HCT116 (cell line): ENCODE results near the gene GPHA2. TPM values are rescaled to one million over a fixed set of nuclear protein-coding genes. Genes with fewer than 3 reads are reported as not detected.

Experiments
- ATAC-seq: fragments of 200-7000 bp; cut with Tn5 transposase; 2 replicates; pipeline ENCODE4 v1.9.1; 2020; ENCODE audit warnings: mild to moderate bottlenecking, moderate library complexity
- BruUV-seq: library from RNA; stranded (reverse); fragments of 400-500 nt; replicated peaks from 2 replicates; lab custom pipeline; 2021; lab: Mats Ljungman, UMichigan
- CTCF ChIA-PET: fragments of 300-600 bp; sonication (Branson Sonifier 250); formaldehyde crosslinking; loops from one replicate; lab custom pipeline; 2021; ENCODE audit warnings: antibody characterized with exemption; lab: Charles Lee
- POLR2A ChIA-PET: fragments of 300-600, 350-600 bp; sonication (Branson Sonifier 250); formaldehyde crosslinking; loops from one replicate; lab custom pipeline; 2021; ENCODE audit warnings: antibody characterized with exemption; lab: Charles Lee
- RAD21 ChIA-PET, 2 experiments: fragments of 300-600 bp; sonication (Branson Sonifier 250); formaldehyde crosslinking; loops; one replicate each; lab custom pipeline; 2023; ENCODE audit warnings: low total read pairs in 2 of 2; ENCODE audit not compliant: uncharacterized antibody in 2 of 2, unreplicated experiment in 2 of 2, low non-redundant PET in 1 of 2; lab: Charles Lee
- DNase-seq: peaks from one replicate; pipeline ENCODE4 v3.0.0-alpha.2; 2010; ENCODE audit warnings: low read depth, low spot score
- H2AFZ ChIP-seq: fragments of 200-600 bp; shearing (Covaris generic), sonication (generic); 2 replicates; pipeline ENCODE4 v1.6.1; 2017; ENCODE audit warnings: low read depth, mixed run types, mixed read lengths, antibody characterized with exemption, low read length; ENCODE audit not compliant: poor library complexity, severe bottlenecking
- H3K27ac ChIP-seq: 2 replicates; pipeline ENCODE4 v1.5.1; 2012; ENCODE audit warnings: low read depth, low read length
- H3K27me3 ChIP-seq: fragments of 200-600 bp; sonication (generic); 2 replicates; pipeline ENCODE4 v1.6.1; 2016; ENCODE audit warnings: mixed run types, low read length, mixed read lengths; ENCODE audit not compliant: insufficient read depth
- H3K36me3 ChIP-seq, 2 experiments: fragments of 200-500 bp in 1 of 2; fragments of 200-600 bp in 1 of 2; sonication (Bioruptor generic) in 1 of 2; sonication (generic) in 1 of 2; 2 replicates each; pipeline versions ENCODE4 v1.5.1 to v1.6.1; 2014 to 2016; ENCODE audit warnings: low read length in 2 of 2, inconsistent platforms in 1 of 2, mixed read lengths in 1 of 2, mixed run types in 1 of 2; ENCODE audit not compliant: insufficient read depth in 2 of 2, control insufficient read depth in 1 of 2
- H3K4me1 ChIP-seq, 2 experiments: fragments of 200-600 bp in 1 of 2; sonication (generic) in 1 of 2; 2 replicates each; pipeline versions ENCODE4 v1.5.1 to v1.6.1; 2012 to 2017; ENCODE audit warnings: low read length in 2 of 2, inconsistent platforms in 1 of 2, mild to moderate bottlenecking in 1 of 2, mixed read lengths in 1 of 2, mixed run types in 1 of 2, moderate library complexity in 1 of 2; ENCODE audit not compliant: insufficient read depth in 2 of 2, control insufficient read depth in 1 of 2
- H3K4me2 ChIP-seq: fragments of 200-600 bp; sonication (generic); 2 replicates; pipeline ENCODE4 v1.6.1; 2017; ENCODE audit warnings: mixed run types, low read length, mixed read lengths
- H3K4me3 ChIP-seq, 2 experiments: fragments of 200-600 bp in 1 of 2; sonication (generic) in 1 of 2; replicated peaks in 1 of 2; 2 replicates each; pipeline ENCODE4 v1.5.1; 2011 to 2016; ENCODE audit warnings: low read length in 2 of 2, control low read depth in 1 of 2, low read depth in 1 of 2, mild to moderate bottlenecking in 1 of 2, mixed read lengths in 1 of 2, mixed run types in 1 of 2
- H3K79me2 ChIP-seq: fragments of 200-600 bp; sonication (generic); 2 replicates; pipeline ENCODE4 v1.6.1; 2017; ENCODE audit warnings: mild to moderate bottlenecking, mixed run types, low read length, moderate library complexity, mixed read lengths; ENCODE audit not compliant: insufficient read depth
- H3K9ac ChIP-seq: fragments of 200-600 bp; sonication (generic); 2 replicates; pipeline ENCODE4 v1.6.1; 2016; ENCODE audit warnings: low read length, mixed read lengths
- H3K9me2 ChIP-seq: fragments of 200-600 bp; sonication (generic), shearing (Covaris generic); 2 replicates; pipeline ENCODE4 v1.6.1; 2017; ENCODE audit warnings: mixed run types, mild to moderate bottlenecking, moderate library complexity; ENCODE audit not compliant: insufficient read depth
- H3K9me3 ChIP-seq, 2 experiments: fragments of 200-500 bp in 1 of 2; fragments of 200-600 bp in 1 of 2; sonication (Bioruptor generic) in 1 of 2; sonication (generic) in 1 of 2; 2 replicates each; pipeline ENCODE4 v1.6.1; 2014 to 2017; ENCODE audit warnings: low read length in 2 of 2, mixed read lengths in 2 of 2, inconsistent platforms in 1 of 2, low read depth in 1 of 2, mild to moderate bottlenecking in 1 of 2, mixed run types in 1 of 2, moderate library complexity in 1 of 2; ENCODE audit not compliant: control insufficient read depth in 1 of 2, insufficient read depth in 1 of 2
- H4K20me1 ChIP-seq: fragments of 200-600 bp; sonication (generic), shearing (Covaris generic); 2 replicates; pipeline ENCODE4 v1.6.1; 2017; ENCODE audit warnings: mixed run types, mild to moderate bottlenecking, moderate library complexity; ENCODE audit not compliant: insufficient read depth
- ATF3 ChIP-seq: IDR thresholded peaks from 2 replicates; pipeline ENCODE4 v1.6.1; 2012
- CBX3 ChIP-seq: IDR thresholded peaks from 2 replicates; pipeline ENCODE4 v1.6.1; 2012; ENCODE audit warnings: low read depth
- CEBPB ChIP-seq: IDR thresholded peaks from 2 replicates; pipeline ENCODE4 v1.6.1; 2012; ENCODE audit warnings: low read depth
- CTCF ChIP-seq, 3 experiments: fragments of 200-600 bp in 1 of 3; sonication (generic) in 1 of 3; IDR thresholded peaks in 2 of 3; conservative IDR thresholded peaks in 1 of 3; 2 replicates each; pipeline ENCODE4 v1.5.1; 2012 to 2017; ENCODE audit warnings: low read depth in 2 of 3, low read length in 2 of 3, antibody characterized with exemption in 1 of 3, borderline replicate concordance in 1 of 3, control low read depth in 1 of 3, mild to moderate bottlenecking in 1 of 3, mixed read lengths in 1 of 3, mixed run types in 1 of 3, moderate library complexity in 1 of 3; ENCODE audit not compliant: insufficient read depth in 1 of 3
- EGR1 ChIP-seq: IDR thresholded peaks from 2 replicates; pipeline ENCODE4 v1.6.1; 2012; ENCODE audit warnings: low read depth
- ELF1 ChIP-seq: IDR thresholded peaks from 2 replicates; pipeline ENCODE4 v1.6.1; 2012; ENCODE audit warnings: low read depth, borderline replicate concordance
- EZH2 ChIP-seq: fragments of 200-600 bp; sonication (generic); IDR thresholded peaks from 2 replicates; pipeline ENCODE4 v1.6.1; 2017; ENCODE audit warnings: antibody characterized with exemption, mixed run types
- EZH2phosphoT487 ChIP-seq: fragments of 200-600 bp; IDR thresholded peaks from 2 replicates; pipeline ENCODE4 v1.6.1; 2018; ENCODE audit warnings: antibody characterized with exemption, borderline replicate concordance
- FOSL1 ChIP-seq: IDR thresholded peaks from 2 replicates; pipeline ENCODE4 v1.6.1; 2012; ENCODE audit warnings: low read depth
- JUND ChIP-seq: IDR thresholded peaks from 2 replicates; pipeline ENCODE4 v1.6.1; 2012
- MAX ChIP-seq: IDR thresholded peaks from 2 replicates; pipeline ENCODE4 v1.6.1; 2012
- POLR2A ChIP-seq: IDR thresholded peaks from 2 replicates; pipeline ENCODE4 v1.7.0; 2011; ENCODE audit warnings: borderline replicate concordance; ENCODE audit not compliant: insufficient read depth, insufficient read length; ENCODE audit errors: extremely low read depth
- RAD21 ChIP-seq: IDR thresholded peaks from 2 replicates; pipeline ENCODE4 v1.6.1; 2012; ENCODE audit warnings: low read depth, mild to moderate bottlenecking
- REST ChIP-seq: IDR thresholded peaks from 2 replicates; pipeline ENCODE4 v1.6.1; 2012; ENCODE audit warnings: low read depth
- SIN3A ChIP-seq: IDR thresholded peaks from 2 replicates; pipeline ENCODE4 v1.6.1; 2012; ENCODE audit warnings: low read depth
- SP1 ChIP-seq: IDR thresholded peaks from 2 replicates; pipeline ENCODE4 v1.6.1; 2012; ENCODE audit warnings: low read depth
- SRF ChIP-seq: IDR thresholded peaks from 2 replicates; pipeline ENCODE4 v1.6.1; 2012; ENCODE audit warnings: low read depth
- YY1 ChIP-seq: IDR thresholded peaks from 2 replicates; pipeline ENCODE4 v1.6.1; 2011; ENCODE audit warnings: low read length, low read depth, moderate library complexity, mild to moderate bottlenecking; ENCODE audit not compliant: insufficient replicate concordance; ENCODE audit errors: extremely low read depth
- ZBTB33 ChIP-seq: IDR thresholded peaks from 2 replicates; pipeline ENCODE4 v1.6.1; 2011; ENCODE audit warnings: mild to moderate bottlenecking, low read length, moderate library complexity; ENCODE audit not compliant: insufficient replicate concordance; ENCODE audit errors: extremely low read depth
- ZNF274 ChIP-seq: fragments of 200-500 bp; sonication (Bioruptor generic); IDR thresholded peaks from 2 replicates; pipeline ENCODE4 v1.6.1; 2014; ENCODE audit warnings: mild to moderate bottlenecking, low read depth, low read length, inconsistent platforms
- intact Hi-C: fragments of 100-400 bp; cut with micrococcal nuclease; formaldehyde crosslinking; loops from 2 replicates; pipeline ENCODE4 v1.10.0; 2022
- total RNA-seq: library from RNA; stranded (reverse); gene quantifications from one replicate; pipeline ENCODE4 v1.2.1, GENCODE V29; 2021; ENCODE audit not compliant: unreplicated experiment

GPHA2 gene
- total RNA-seq, 1 experiment from 2014 or later = not detected

GRCh38 chr11:64915376-64915887, 20.3 kb downstream of the GPHA2 start:
- H2AFZ ChIP-seq = no peak overlapping the region
- peak overlapping the region; percentile 54; the same call in 1 of the 2 replicates for H3K27ac ChIP-seq
- intact Hi-C loops = loop anchor here (5.0 to 10.0 kb wide), 2 partner anchors 112 to 199 kb away; partner anchors contain the start of genes SNX15, TM7SF2 and ZNHIT2
- H3K4me3 ChIP-seq = peak overlapping the region; percentile 82 to 84; a peak in 3 of 4 replicates
- no peak for ATAC-seq
- peaks cover 16 to 29% of the 10 kb centered on the region in 2 experiments for H3K4me1 ChIP-seq
- ChIA-PET POLR2A (interaction anchor here (1.3 kb wide), 1 partner anchor 69 kb away, joined by 3 read pairs; no protein-coding TSS in a partner anchor), RAD21 (no interaction called here), CTCF (interaction anchor here (1.2 kb wide), 1 partner anchor 67 kb away, joined by 3 read pairs; no protein-coding TSS in a partner anchor)
- no peaks in the 10 kb centered on the region for H4K20me1 ChIP-seq
- TF ChIP-seq SIN3A (no peak), FOSL1 (no peak), MAX (no peak), CEBPB (no peak), CTCF (IDR thresholded peaks at IDR 0.05 in 2 of 3, conservative IDR thresholded peaks at IDR 0.05 in 1 of 3; ENCODE audit: borderline replicate concordance in 1 of 3, insufficient read depth in 1 of 3, low read depth in 2 of 3, low read length in 2 of 3) (no peak), POLR2A (no peak), ATF3 (no peak), EZH2phosphoT487 (no peak), ELF1 (no peak), EGR1 (no peak), RAD21 (no peak), REST (no peak), EZH2 (no peak), SP1 (no peak), SRF (no peak), ZNF274 (no peak), CBX3 (no peak), JUND (no peak), ZBTB33 (no peak), YY1 (no peak)
- peak overlapping the region; percentile 78 for H3K9ac ChIP-seq
- no peaks in the 10 kb centered on the region for H3K9me3 ChIP-seq
- H3K79me2 ChIP-seq = peaks cover 13% of the 10 kb centered on the region; the same call in 1 of the 2 replicates
- H3K27me3 ChIP-seq = no peaks in the 10 kb centered on the region
- no TSS peak for BruUV-seq
- peaks cover 0 to 4% of the 10 kb centered on the region in 2 experiments; a peak in 2 of 4 replicates for H3K36me3 ChIP-seq
- peak overlapping the region; percentile 100 for H3K4me2 ChIP-seq
- H3K9me2 ChIP-seq = no peaks in the 10 kb centered on the region
- DNase-seq = no peak
